Measurements from ENCODE around the gene CYTH4. TPM values are rescaled to one million over a fixed set of nuclear protein-coding genes. Genes with fewer than 3 reads are reported as not detected.

The CYTH4 gene
- total and polyA plus RNA-seq, 10 of the 15 experiments (the other 5 are each of a cell fraction or from before 2014, with no cell fraction given) = 1.5 to 27.3 (median 16.9) TPM

GRCh38 chr22:37310075-37310606 is 27.8 kb downstream of the CYTH4 start:
- Histone ChIP-seq H3K27ac (ENCODE audit: control insufficient read depth, insufficient read depth) (peak overlapping the region; percentile 91), H3K36me3 (ENCODE audit: control insufficient read depth in 2 of 2, insufficient read depth in 2 of 2, low read length in 1 of 2) (peaks cover 0 to 13% of the 10 kb centered on the region in 2 experiments; a peak in 1 of 4 replicates), H3K4me2 (ENCODE audit: control insufficient read depth, insufficient read depth) (peak overlapping the region; percentile 79), H3K79me2 (ENCODE audit: control insufficient read depth, insufficient read depth, low read length) (0 out of 2 replicates have a peak, but pooled peaks cover 1% of the 10 kb centered on the region), H2AFZ (ENCODE audit: control insufficient read depth, low read depth, low read length) (no peak overlapping the region), H3K9me3 (replicated peaks; ENCODE audit: control insufficient read depth, insufficient read depth, low read length) (no peaks in the 10 kb centered on the region), H4K20me1 (ENCODE audit: control insufficient read depth, insufficient read depth) (no peaks in the 10 kb centered on the region), H3K4me1 (ENCODE audit: control insufficient read depth, insufficient read depth, low read length) (peaks cover 80% of the 10 kb centered on the region), H3K9ac (ENCODE audit: control insufficient read depth, insufficient read depth, low read length) (no peak overlapping the region), H3K4me3 (no peak overlapping the region), H3K27me3 (replicated peaks in 1 of 2; ENCODE audit: control insufficient read depth in 2 of 2, insufficient read depth in 2 of 2, low read length in 1 of 2) (no peaks in the 10 kb centered on the region)
- TF ChIP-seq TAF1 (IDR thresholded peaks at IDR 0.05; ENCODE audit: borderline replicate concordance, low read depth, low read length) (0 out of 2 replicates have a peak, but pooled peaks have one; percentile 9), PAX8 (IDR thresholded peaks at IDR 0.05) (no peak)
- no TSS peak for BruUV-seq (replicated peaks)
- WGBS (ENCODE audit: insufficient coverage, insufficient replicate concordance, low lambda C conversion rate, missing lambda C conversion rate) = 25% methylated on average over 11 of the region's 11 CpGs
- in situ Hi-C loops (cut with MboI) (no loop called here), intact Hi-C loops (cut with micrococcal nuclease; ENCODE audit: unreplicated experiment) (loop anchor here (10.0 kb wide), 1 partner anchor 255 kb away; the partner anchor contains the start of gene CDC42EP1)
- ATAC-seq (no peak), FAIRE-seq (no peak), DNase-seq (ENCODE audit: low read depth, low spot score) (no peak)
- SMC1A ChIA-PET (ENCODE audit: uncharacterized antibody, unreplicated experiment) = interaction anchor here (0.6 to 3.4 kb wide), 12 partner anchors 23 to 148 kb away, joined by 3 to 25 read pairs (median 5); partner anchors contain the start of gene CYTH4
- CTCF ChIA-PET = interaction anchor here (0.7 to 10.1 kb wide), 16 partner anchors 10 to 257 kb away, joined by 3 to 181 read pairs (median 4); partner anchors contain the start of gene CYTH4
- RAD21 ChIA-PET (ENCODE audit: unreplicated experiment) = interaction anchor here (0.7 to 3.2 kb wide), 14 partner anchors 8 to 257 kb away, joined by 3 to 15 read pairs (median 5); partner anchors contain the start of gene CYTH4
- POLR2A ChIA-PET = interaction anchor here (0.6 to 2.8 kb wide), 9 partner anchors 22 to 148 kb away, joined by 3 to 12 read pairs (median 4); partner anchors contain the start of gene CYTH4

GRCh38 chr22:37310815-37311595 is 28.7 kb downstream of the CYTH4 start:
- H3K9ac ChIP-seq (ENCODE audit: control insufficient read depth, insufficient read depth, low read length) = 0 out of 2 replicates have a peak overlapping the region, but pooled peaks have one; percentile 7
- 34% methylated on average over 25 of the region's 25 CpGs for WGBS (ENCODE audit: insufficient coverage, insufficient replicate concordance, low lambda C conversion rate, missing lambda C conversion rate)
- no peak for FAIRE-seq
- H4K20me1 ChIP-seq (ENCODE audit: control insufficient read depth, insufficient read depth) = no peaks in the 10 kb centered on the region
- H3K9me3 ChIP-seq (replicated peaks; ENCODE audit: control insufficient read depth, insufficient read depth, low read length) = no peaks in the 10 kb centered on the region
- H3K27me3 ChIP-seq (replicated peaks in 1 of 2; ENCODE audit: control insufficient read depth in 2 of 2, insufficient read depth in 2 of 2, low read length in 1 of 2) = no peaks in the 10 kb centered on the region
- no peak overlapping the region for H3K4me3 ChIP-seq
- DNase-seq (ENCODE audit: low read depth, low spot score) = no peak
- no peak for ATAC-seq
- intact Hi-C loops (cut with micrococcal nuclease; ENCODE audit: unreplicated experiment) (loop anchor here (10.0 kb wide), 1 partner anchor 254 kb away; the partner anchor contains the start of gene CDC42EP1), in situ Hi-C loops (cut with MboI) (no loop called here)
- H3K4me2 ChIP-seq (ENCODE audit: control insufficient read depth, insufficient read depth) = peak overlapping the region; percentile 79
- peaks cover 0 to 13% of the 10 kb centered on the region in 2 experiments; a peak in 1 of 4 replicates for H3K36me3 ChIP-seq (ENCODE audit: control insufficient read depth in 2 of 2, insufficient read depth in 2 of 2, low read length in 1 of 2)
- H3K27ac ChIP-seq (ENCODE audit: control insufficient read depth, insufficient read depth) = peak overlapping the region; percentile 91
- ChIA-PET SMC1A (ENCODE audit: uncharacterized antibody, unreplicated experiment) (interaction anchor here (1.1 to 7.5 kb wide), 11 partner anchors 24 to 111 kb away, joined by 3 to 65 read pairs (median 6); partner anchors contain the start of gene CYTH4), POLR2A (interaction anchor here (0.7 to 2.8 kb wide), 5 partner anchors 28 to 66 kb away, joined by 3 to 12 read pairs (median 3); partner anchors contain the start of gene CYTH4), RAD21 (ENCODE audit: unreplicated experiment) (interaction anchor here (1.4 to 3.2 kb wide), 7 partner anchors 29 to 256 kb away, joined by 4 to 15 read pairs (median 7); partner anchors contain the start of gene CYTH4), CTCF (interaction anchor here (0.6 to 10.1 kb wide), 15 partner anchors 19 to 572 kb away, joined by 3 to 181 read pairs (median 4); partner anchors contain the start of gene CYTH4)
- 0 out of 2 replicates have a peak, but pooled peaks cover 1% of the 10 kb centered on the region for H3K79me2 ChIP-seq (ENCODE audit: control insufficient read depth, insufficient read depth, low read length)
- BruUV-seq (replicated peaks) = no TSS peak
- no peak overlapping the region for H2AFZ ChIP-seq (ENCODE audit: control insufficient read depth, low read depth, low read length)
- H3K4me1 ChIP-seq (ENCODE audit: control insufficient read depth, insufficient read depth, low read length) = peaks cover 74% of the 10 kb centered on the region
- TF ChIP-seq HSF1 (IDR thresholded peaks at IDR 0.05; ENCODE audit: low read depth, low read length) (no peak), ZNF274 (IDR thresholded peaks at IDR 0.05; ENCODE audit: insufficient read depth, insufficient read length) (no peak), POLR2AphosphoS2 (IDR thresholded peaks at IDR 0.05; ENCODE audit: low read depth, low read length) (no peak), RELA (IDR thresholded peaks at IDR 0.05; ENCODE audit: borderline replicate concordance, partially characterized antibody) (no peak), CEBPZ (IDR thresholded peaks at IDR 0.05; ENCODE audit: low read depth, low read length) (no peak)

Data from GM12878 (cell line).